Stimulated activated CD8-positive, alpha-beta memory T cell treated with anti-CD3 and anti-CD28 coated beads, Interleukin-4, amount 100 ng/mL, for 24 hours (primary cell): Measurements from ENCODE around the gene TLE3.

ENCODE experiments used
- DNase-seq: peaks from one replicate; pipeline ENCODE4 v3.0.0-alpha.2; 2020; ENCODE audit warnings: low read depth

Gene TLE3

DNA sequence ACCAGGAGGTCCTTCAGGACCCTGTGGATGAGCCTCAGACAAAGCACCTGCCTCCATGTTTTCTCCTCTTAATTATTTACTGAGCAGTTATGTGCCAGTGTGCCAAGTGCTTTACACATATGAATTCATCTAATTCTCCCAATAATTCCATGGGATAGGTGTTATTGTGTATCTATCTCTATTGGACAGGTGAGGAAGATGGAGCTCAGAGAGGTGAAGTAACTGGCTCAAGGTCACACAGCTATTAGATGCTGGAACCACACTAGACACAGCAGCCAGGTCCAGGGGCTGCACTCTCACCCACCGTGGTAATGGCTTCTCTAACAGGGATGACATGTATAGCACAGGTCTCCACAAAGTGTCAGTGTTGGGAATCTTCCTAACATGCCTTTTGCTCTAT lies 70.2 kb downstream of the TLE3 start:
- no peak for DNase-seq

DNA sequence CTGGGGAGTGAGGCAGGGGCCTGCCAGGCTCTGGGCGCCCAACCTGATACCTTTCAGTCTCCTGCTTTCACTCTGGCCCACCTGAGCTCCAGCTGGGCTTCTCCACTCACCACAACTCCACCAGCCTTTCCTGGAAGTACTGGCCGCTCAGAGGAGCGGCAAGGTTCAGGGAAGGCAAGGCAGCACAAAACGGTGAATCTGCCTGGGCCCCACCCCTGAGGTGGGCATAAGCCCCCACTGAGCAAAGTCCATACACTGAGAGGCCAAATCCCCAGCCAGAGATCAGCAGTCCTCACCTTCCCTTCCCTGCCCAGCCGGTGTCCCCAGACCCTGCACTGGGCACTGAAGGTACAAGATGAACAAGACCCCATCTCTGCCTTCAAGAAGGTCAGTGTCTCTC lies 70.7 kb downstream of the TLE3 start:
- DNase-seq, result no peak

- no peak for DNase-seq
Measured at GRCh38 chr15:70025413-70026296, 72.1 kb downstream of the TLE3 start.

DNA sequence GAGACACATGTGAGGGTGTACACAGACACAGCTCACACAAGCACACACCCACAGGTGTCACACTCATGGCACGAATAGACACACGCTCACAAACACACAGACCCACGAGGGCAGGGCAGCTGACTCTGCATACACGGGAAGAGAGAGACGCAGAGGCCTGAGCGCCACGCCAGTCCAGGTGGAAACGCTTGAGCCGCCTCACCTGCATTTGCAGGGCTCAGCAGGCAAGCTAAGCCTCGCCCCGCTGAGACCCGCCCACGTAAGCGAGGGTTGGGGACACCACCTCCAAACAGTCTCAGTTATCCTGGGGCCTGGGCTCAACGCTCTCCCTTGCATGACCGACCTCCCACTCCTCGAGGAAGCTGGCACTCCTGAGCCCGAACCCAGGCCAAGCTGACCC lies 73.2 kb downstream of the TLE3 start:
- no peak for DNase-seq

DNA sequence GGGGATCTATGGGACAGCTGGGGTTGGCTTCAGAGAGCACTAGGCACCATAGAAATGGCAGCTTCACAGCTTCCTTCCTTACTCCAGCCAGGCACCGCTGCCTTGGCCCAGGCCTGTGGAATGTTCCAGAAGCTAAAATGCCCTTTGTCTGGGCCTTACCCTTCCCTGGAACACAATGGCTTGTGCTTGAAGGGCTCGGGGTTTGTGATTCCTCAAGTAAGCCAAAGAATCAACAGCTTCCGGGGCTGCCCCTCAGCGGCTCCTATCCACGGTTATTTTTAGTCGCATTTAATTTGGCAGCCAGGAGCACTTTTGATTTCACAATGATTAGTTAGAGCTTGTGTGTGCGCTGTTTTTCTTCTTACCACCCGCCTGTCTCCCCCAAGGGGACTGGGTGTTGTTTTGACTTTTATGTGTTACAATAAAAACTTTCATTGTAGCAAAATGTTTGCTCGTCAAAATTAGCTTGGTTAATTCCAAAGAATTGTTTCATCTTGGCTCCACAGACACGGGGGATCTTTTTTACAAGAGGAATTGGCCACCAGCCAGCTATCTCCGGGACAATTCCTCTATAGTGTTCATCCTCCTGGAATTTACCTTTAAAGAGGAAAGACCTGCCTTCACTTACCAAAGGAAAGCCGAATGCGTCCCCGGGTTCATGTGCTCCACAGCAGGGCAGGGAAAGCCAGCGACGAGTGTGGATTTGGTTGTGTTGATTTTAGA lies 73.8 kb downstream of the TLE3 start:
- DNase-seq, result no peak

DNA sequence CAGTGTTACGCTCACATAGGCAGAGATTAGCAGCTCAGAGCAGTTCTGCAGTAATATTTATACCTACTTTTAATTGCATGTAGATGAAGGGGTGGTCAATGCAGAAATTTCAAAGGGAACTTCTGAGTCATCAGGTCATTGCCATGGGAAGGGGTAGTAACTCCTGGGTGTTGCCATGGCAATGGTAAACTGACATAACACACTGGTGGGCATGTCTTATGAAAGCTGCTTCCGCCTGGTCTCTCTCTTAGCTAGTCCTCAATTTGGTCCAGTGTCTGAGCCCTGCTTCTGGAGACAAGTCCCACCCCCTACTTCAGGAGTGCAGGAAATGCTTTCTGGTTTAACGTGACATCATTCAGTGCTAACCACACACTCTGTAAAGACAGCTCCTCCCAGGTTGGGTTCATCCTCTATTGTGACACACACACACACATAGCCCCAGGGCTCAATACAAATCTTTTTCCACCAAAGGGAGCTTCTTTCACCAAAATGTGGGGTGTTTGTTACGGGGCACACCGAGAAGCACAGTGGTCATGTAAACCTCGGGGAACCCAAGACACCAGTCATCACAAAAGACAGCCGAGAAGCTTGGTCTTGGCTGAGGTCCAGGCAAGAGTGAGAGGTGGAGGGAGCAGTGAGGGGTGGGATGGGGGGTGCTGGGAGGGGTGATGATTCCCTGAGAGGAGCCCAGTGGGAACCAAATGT lies 74.5 kb downstream of the TLE3 start:
- DNase-seq, result peak; percentile 15

DNA sequence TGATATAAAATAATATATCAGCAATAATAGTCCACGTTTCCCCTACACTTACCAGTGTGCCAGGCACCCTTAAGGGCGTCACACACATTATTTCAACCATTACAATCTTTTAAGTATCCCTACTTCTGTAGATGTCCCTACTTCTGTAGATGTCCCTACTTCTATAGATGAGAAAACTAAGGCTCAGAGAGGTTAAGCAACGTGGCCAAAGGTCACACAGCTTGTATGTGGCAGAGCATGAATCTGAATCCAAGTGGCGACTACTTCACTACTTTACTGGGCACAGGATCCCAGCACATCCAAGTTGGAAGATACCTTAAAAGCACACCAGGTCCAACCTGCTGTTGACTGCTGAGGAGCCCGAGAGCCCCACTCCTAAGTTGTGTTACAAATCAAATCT lies 77.5 kb downstream of the TLE3 start:
- DNase-seq, result no peak

GRCh38 chr15:70018646-70019600 lies 78.8 kb downstream of the TLE3 start:
- no peak for DNase-seq

DNA sequence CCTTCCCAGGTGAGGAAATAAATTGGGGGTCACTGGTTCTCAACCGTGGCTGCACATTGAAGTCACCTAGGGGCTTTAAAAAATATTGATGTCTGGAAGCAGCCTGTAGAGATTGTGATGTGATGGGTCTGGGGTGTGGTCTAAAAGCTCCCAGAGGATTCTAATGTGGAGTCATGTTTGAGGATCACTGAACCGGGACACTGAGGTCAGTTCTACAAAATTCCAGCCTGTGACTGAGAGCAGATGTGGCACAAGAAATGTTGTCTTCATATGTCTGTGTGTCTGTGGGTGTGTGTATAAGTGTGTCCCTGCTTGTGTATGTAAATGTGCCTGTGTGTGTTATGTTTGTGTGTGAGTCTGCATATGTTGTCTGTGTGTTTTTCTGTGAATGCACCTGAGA lies 79.9 kb downstream of the TLE3 start:
- DNase-seq, result no peak

DNA sequence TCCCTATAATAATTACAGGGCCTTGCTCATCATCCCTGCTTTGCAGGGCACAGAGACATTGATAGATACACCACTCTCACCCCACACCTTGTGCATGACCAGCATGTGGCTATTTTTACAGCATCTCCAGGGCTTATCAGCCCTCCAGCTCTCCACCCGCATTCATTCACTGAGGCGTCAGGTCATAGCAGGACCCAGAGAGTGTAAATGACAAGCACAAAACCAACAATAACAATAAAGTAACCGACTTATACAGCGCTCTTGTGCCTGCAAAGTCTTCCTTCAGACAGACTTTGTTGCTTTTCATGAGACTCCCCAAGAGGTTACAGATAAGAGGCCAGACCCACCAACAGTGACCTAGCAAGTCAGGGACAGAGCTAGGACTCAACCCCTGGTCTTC lies 80.7 kb downstream of the TLE3 start:
- no peak for DNase-seq

GRCh38 chr15:70016511-70016994 lies 81.2 kb downstream of the TLE3 start:
- no peak for DNase-seq

GRCh38 chr15:70014860-70015490 lies 82.7 kb downstream of the TLE3 start:
- no peak for DNase-seq

DNA sequence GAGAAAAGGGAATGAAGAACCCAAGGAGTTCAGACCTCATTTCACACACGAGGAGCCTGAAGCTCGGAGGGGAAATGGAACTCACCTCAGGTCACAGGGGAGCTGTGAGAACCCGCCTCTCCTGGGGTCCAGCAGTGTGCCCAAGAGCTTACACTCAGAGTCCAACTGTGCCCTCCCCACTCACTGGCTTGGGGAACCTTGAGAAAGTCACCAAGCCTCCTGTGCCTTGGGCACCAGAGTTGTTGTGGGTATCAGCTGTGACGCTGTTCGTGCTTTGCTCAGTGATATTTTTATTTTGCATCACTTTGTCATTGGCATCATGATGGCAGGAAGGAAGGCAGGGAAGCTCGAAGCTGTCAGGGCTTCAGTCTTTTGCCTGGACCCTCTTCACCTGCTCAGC lies 83.4 kb downstream of the TLE3 start:
- DNase-seq, result no peak

DNA sequence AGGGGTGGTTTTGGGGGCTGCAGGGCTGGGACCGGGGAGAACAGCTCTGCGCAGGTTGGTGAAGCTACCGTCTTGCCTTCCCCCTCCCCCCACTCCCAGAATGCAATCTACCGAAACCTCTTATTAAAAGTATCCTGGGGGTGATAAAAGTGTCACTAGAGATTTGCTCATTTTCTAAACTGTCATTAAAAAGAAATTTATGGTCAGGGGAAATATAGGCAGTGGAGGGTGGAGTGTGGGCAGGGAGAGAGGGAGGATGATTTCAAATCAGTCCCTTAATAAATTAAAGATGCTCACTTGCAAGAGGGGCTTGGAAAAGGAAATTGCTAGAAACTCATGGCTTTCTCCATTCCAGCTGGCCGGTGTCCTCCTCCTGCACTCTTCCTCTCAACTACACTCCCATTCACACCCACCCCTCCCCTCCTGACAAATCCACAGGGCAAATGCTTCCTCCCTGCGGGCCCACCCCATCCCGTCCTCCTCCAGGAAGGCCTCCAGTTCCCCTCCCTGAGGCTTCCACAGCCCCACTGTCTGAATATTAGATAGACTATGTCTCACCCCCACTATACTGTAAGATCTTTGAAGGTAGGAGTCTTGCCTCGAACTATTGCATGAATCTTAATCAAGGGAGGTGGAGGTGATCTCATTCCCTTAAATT lies 83.9 kb downstream of the TLE3 start:
- DNase-seq, result no peak

GRCh38 chr15:70012895-70013294 lies 84.8 kb downstream of the TLE3 start:
- no peak for DNase-seq

DNA sequence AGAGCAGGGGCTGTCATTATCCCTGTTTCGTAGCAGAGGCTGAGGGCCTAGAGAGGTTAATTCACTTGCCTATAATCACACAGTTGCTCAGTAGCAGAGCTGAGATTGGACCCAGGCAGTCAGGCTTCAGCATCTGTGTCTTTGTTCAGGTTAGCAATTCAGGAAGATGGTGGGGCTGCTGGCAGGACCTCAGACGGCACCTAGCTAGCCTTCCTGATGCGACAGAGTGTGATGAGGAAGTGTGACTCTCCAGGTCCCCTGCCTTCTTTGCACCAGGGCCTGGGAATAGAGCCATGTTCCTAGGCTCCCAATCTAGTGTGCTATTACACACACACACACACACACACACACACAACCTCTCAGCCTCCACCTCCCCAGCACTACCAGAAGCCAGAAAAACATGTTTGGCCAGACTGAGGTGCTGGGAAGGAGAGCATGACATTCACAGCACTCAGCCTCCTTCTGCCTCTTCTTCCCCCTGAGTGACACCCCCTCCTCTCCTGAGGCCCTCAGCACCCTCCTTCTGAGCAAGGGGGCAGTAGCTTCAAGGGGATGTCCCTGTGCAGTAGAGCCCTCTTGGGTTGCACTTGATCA lies 88.9 kb downstream of the TLE3 start:
- no peak for DNase-seq

GRCh38 chr15:70006259-70007147 lies 91.2 kb downstream of the TLE3 start:
- DNase-seq, result no peak

DNA sequence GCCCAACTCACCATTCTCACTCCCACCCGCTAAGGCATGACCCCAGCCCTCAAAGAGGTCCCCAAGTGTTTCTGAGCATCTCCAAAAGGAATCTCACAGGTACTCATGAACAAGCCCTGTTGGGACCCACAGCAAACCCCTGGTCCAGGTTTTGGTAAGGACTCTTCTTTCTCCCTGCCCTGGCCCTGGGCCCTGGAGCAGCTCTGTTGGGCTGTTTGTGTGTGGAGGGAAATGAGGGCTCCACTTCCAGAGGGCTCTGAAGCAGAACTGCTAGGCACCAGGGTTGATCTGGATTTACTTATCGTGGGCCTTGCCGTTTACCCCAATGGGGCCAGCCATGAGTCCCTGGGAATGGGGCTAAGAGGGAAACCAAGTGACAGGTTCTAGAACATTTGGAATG lies 92.9 kb downstream of the TLE3 start:
- no peak for DNase-seq

- no peak for DNase-seq
Measured at GRCh38 chr15:70002897-70003296, 94.8 kb downstream of the TLE3 start.
